HL-60/S4 treated with retinoic acid at 250 ng/mL for 4 days and 3 days (cell line): ENCODE data around the gene PKP2.
"Not testable (repeated sequence)": the region's sequence is repeated elsewhere in the genome, so short reads cannot be mapped to it uniquely, and the experiment has no call there.

ENCODE experiments used
- in situ Hi-C: fragments of 300-500 bp; cut with MboI; formaldehyde crosslinking; loops from 2 replicates; pipeline ENCODE4 v1.7.0; 2022; ENCODE audit warnings: low sequenced_read_pairs

Gene PKP2

DNA sequence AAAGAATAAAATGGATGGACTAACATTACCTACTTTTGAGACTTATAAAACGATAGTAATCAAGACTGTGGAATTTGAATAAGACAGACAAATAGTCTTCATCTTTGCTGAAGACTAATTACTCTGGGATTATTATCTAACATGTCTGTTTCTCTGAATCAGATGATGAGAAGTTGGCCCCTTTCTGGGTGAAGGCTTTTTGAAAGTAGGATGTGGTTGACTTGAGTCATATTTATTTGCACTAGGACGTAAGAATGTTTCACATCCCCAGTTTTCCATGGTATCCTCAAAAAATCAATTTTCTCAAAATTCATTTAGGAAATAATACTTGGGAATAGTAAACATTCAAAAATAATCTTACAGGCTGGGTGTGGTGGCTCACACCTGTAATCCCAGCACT lies 31.8 kb downstream of the PKP2 start:
- in situ Hi-C loops, result no loop called here

DNA sequence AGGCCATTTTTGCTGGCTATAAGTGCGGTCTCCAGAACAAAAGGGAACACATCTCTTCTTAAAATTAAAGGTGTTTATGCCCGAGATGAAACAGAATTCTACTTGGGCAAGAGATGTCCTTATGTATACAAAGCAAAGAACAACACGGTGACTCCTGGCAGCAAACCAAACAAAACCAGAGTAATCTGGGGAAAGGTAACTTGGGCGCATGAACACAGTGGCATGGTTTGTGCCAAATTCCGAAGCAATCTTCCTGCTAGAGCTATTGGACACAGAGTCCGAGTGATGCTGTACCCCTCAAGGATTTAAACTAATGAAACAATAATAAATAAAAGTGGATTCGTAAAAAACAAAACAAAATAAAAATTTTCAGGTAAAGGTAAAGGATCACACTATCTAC lies 33.4 kb downstream of the PKP2 start:
- in situ Hi-C loops, result no loop called here

DNA sequence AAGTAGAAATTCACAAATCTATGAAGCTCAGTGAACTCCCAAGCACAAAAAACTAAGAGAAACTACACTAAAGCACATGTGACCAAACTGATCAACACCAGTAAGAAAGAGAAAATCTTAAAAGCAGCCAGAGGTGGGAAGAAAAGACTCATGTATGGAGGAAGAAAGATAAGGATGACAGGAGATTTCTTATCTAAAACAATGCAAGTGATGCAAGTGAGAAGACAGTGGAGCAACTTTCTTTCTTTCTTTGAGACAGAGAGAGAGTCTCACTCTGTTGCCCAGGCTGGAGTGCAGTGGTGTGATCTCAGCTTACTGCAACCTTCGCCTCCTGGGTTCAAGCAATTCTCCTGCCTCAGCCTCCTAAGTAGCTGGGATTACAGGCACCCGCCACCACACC lies 34.9 kb downstream of the PKP2 start:
- in situ Hi-C loops, result not testable (repeated sequence)

DNA sequence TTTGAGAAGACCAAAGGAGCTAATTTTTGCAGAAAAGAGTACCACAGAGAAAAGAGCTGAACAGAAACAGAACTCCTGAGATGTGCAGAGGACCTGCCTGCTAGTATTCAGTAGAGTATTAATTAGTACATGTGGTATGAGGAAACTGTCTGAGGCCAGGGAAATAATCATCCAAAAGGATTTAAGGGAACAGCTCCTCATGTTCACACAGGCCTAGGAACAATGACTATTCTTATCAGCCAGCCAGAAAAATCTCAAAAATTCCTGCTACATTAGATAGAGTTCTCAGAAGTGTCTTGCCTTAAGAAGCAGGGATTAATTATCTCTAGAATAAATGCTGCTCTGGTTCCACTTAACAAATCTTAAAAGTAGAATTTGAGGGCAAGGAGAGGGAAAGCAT lies 36.4 kb downstream of the PKP2 start:
- in situ Hi-C loops, result no loop called here

DNA sequence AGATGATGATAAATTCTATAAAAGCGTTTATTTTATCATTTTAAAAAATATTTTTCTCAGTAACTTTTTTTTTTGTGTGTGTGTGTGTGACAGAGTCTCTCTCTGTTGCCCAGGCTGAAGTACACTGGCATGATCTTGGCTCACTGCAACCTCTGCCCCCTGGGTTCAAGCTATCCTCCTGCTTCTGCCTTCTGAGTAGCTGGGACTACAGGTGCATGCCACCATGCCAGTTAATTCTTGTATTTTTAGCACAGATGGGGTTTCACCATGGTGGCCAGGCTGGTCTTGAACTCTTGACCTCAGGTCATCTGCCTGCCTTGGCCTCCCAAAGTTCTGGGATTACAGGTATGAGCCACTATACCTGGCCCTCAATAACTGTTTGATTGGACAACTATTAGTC lies 37.2 kb downstream of the PKP2 start:
- in situ Hi-C loops, result no loop called here

DNA sequence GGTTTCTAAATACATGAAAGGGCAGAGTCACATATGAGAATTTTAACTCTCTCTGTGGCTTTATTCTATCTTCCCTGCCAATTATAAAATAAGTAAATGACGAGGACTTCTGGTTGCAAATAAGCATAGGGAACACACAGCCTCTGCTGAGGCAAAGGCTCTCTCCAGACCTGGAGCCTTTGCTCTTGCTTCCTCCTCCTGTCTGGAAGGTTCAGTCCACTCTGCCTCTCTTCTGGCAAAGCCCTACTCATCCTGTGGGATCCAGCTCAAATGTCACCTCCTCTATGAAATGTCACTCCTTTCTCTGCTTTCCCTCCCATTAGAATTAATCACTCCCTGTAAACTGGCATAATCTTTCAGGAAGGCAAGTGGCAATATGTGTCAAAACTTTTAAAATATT lies 41.9 kb downstream of the PKP2 start:
- in situ Hi-C loops, result no loop called here

DNA sequence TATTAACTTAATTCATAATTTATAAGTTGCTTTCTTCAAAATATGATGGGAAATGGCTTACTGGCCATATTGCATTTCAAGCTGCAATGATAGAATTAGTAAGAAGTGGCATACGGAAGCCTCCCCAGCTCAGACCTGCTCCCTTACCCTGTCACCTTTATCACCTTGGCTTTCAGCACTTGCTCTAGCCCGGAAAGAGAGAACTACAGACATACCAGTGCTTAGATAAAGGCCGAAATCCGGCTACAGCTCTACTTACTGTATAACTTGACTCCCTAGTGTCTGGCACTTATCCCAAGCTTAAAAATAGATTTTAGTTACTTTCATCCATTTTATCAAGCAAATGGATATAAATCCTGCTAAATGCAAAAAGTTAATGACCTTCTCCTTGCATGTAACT lies 42.5 kb downstream of the PKP2 start:
- in situ Hi-C loops, result no loop called here

DNA sequence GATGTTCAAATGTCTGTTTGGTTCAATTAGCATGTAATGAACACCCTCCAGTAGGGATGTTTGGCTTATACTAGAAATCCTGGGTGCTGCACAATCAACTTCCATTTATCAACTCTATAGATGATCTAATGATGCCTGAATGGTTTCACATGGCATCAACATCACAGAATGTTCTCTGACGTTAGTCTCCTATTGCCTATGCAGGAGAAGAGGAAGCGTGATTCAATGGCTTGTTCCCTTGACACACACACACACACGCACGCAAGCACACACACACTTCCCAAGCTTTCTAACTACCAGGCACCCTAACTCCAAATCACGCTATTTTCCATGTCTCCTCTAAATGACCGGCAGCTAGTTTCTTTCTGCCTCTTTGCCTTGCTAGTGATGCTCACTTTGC lies 49.3 kb downstream of the PKP2 start:
- in situ Hi-C loops, result no loop called here

DNA sequence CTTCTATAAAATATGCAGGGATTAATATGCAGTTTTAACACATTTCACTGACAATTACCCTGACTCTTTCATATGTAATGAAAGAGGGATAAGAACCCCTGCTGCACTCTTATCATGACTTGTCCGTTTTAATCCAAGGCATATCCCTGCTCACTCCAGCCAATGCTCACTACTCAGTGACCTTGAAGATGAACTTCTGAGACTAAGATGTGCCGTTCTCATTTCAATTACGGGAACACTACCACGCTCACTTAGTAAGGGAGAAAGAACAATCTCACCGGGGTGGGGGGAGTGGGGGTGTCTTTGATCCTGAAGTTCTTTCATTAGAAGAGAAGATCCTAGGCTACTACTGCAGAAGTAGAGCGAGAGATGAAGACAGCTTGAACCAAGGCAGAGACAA lies 50.5 kb downstream of the PKP2 start:
- in situ Hi-C loops, result no loop called here

DNA sequence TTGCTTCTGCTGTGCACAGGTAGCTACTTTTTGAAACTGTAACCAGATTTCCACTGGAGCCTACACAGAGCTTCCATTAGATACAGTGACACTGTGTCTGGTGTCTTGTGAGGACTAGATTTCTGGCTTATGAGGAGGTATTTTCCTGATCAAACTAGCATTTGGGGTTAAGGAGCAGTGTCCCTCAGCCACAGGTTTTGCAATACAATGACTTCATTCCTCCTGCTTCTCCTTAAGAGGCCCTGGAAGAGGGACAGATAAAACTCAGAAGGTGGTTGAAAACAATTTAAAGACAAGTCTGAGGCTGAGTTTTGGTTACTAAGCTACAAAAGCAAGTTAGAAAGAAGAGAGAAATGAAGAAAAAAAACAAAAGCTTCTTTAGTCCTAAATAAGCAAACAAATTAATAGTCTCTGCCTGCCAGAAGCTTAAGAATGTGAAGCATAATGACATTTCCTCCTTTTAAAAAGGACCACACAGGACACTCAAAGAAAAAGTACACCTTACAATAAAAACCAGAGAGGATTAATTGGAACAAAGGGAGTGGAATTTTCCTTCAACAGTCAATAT lies 53.0 kb downstream of the PKP2 start:
- in situ Hi-C loops, result no loop called here

DNA sequence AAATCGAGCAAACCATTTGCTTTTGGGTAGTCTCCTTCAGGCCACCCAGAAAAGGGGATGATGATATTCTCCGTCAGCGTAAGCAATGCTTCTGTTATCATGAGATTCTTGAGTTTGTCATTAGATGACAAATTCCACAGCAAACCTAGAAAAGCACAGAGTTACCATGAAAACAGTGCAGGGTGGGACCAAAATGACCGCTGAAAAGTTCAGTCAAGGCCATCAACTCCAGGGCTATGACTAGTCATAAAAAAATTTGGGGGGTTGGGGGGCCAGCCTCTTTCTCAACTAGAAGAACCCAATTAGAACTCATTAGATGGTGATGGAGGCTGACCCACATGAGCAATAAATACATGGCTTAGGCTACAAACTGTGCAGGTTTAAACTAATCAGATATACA lies 55.5 kb downstream of the PKP2 start:
- in situ Hi-C loops, result no loop called here

DNA sequence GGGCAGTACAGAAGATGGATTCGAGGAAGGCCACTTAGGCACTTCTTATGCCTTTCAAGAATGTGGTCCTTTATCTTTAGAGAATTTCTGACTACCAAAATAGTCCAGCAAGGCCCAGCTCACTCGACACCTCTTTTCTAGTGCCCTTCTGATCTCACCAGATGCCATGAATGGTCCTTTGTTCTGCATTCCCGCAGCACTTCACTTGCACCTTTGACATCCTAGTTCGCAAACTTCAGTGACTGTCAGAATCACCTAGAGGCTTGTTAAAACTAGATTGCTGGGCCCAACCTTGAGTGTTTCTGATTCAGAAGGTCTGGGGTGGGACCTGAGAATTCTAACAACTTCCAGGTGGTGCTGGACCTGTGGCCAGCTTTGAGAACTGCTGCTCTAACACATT lies 56.7 kb downstream of the PKP2 start:
- in situ Hi-C loops, result no loop called here

DNA sequence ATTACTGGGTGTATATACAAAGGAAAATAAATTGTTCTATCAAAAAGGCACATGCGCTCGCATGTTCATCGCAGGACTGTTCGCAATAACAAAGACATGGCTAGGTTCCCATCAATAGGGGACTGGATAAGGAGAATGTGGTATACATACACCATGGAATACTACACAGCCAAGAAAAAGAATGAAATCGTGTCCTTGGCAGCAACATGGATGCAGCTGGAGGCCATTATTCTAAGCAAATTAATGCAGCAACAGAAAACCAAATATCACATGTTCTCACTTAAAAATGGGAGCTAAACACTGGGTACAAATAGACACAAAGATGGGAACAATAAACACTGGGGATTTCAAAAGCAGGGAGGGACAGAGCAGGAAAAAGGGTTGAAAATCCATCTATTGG lies 58.6 kb downstream of the PKP2 start:
- in situ Hi-C loops, result no loop called here

DNA sequence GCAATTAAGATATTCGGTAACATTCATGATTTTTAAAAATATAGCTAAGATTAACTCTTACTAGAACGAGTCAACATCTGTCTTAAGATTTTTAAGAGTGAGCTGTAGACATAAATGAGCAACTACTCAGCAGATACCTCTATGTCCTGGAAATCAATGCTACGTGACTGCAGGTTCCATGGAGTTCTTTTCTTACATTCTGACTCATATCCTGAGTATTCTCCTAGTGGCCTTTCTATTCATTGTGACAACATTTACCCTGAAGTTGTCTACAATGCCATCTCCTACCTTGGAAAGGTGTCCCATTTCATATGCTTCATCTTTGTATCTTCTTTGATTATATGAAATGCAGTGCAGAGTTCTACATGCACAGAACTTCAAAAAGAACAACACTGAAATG lies 59.9 kb downstream of the PKP2 start:
- in situ Hi-C loops, result no loop called here

DNA sequence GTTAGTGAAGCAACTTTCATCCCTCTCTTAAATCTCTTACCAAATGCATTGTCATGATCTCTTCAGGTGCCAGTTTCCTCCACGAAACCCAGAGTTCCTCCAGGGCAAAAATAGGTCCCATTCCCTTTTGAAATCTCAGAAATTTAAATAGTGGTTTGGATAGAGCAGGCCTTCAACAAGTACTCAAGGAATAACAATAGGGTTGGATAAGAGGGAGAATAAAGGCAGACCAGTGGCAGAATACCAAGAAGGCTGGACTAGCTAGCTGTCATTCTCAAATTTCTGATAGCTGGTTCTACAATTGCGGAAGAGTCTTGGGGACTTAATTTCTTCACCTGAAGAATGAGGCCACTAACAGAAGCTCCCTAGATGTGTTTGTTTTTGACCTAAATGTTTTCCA lies 62.5 kb downstream of the PKP2 start:
- in situ Hi-C loops, result no loop called here

DNA sequence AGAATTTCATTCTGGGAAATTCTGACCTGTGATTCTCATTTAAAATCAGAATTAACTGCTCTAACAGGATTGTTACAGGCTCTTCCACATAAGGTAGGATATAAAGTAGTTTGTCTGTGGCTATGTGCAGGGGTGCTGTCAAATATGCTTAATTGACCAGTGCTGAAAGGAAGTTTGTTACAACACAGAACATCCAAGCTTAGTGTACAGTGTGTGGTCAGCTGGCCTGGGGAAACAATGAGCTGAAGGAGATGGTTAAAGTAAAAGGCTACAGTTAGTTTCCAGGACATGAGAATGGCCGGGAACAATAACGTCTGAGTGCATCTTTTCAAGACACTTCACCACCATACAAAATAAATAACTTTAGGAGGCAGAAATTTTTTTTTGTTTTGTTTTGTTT lies 68.0 kb downstream of the PKP2 start:
- in situ Hi-C loops, result no loop called here

DNA sequence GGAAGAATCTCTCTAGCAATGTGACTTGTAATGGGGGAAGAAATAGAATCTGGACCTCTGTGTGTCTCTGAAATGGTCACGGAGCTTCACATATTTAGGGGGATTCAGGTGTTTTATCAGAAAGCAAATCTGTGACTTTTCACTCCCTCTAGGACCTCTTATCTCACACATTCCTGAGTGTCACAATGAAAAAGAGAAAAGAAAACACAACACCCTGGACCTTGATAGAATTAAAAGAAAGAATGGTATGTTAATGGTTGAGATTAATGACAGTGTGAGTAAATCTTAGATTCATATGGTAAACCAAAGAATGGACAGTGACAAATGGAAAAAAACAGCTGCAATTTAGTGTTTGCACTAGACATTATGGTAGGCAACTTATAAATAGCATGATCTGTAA lies 68.5 kb downstream of the PKP2 start:
- in situ Hi-C loops, result no loop called here

DNA sequence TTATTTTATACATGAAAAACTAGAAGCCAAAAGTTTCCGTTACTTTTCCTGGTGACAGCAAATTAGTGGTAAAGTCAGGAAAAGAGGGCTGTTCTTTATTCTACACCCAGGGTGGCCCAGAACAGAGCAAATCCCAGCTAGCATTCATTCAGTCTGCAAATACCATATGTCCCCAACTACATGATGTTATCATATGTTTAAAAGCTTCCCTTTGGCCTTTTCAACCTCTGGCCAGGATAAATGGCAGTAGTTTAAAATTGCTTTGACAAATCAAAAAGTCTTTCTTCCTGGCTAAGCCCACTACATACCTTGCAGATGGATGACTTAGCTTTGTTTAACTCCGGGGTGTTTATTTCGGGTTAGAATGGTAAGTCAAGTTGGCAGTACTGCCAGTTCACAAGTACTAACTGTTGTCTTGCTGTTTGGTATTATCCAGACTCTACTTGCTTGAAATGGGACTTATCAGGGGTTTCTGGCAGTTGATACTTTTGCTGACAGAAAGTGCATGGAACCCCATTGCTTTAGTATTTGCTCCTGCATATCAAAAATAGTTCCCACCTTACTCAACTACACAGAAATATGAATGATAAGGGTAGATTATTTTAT lies 69.7 kb downstream of the PKP2 start:
- in situ Hi-C loops, result no loop called here

DNA sequence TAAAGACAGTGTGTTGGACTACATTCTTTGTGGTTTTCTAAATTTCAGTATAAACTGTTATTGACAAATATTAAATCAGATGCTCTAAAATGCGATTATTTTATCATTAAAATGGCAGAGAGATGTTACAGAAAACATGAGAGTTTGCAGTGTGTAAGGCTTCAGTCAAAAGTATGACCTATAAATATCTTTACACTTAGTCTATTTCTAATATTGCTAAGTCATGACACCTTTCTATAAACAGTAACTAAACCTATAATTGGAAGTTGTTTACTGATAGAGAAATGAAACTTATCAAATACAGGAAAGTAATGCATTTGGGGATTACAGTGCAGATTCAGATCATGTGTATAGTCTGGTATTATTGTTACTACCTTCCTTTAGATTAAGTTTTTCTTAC lies 72.0 kb downstream of the PKP2 start:
- in situ Hi-C loops, result no loop called here

DNA sequence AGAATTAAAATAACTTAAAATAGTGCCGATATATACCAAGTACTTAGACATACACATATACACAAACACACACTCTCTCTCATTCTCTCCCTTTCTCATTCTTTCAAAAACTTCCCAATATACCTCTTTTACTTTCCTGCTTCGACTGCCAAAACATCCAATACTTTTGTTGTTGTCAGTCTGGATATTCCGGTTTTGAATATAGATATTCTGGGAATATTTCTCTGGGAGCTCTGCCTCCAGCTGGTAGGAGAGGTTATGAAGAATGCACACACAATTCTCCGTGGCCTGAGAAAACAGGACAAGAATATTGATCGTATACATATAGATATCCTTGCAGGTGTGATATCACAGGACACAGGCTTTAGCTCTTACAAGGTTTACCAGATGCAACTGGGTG lies 74.2 kb downstream of the PKP2 start:
- in situ Hi-C loops, result no loop called here

DNA sequence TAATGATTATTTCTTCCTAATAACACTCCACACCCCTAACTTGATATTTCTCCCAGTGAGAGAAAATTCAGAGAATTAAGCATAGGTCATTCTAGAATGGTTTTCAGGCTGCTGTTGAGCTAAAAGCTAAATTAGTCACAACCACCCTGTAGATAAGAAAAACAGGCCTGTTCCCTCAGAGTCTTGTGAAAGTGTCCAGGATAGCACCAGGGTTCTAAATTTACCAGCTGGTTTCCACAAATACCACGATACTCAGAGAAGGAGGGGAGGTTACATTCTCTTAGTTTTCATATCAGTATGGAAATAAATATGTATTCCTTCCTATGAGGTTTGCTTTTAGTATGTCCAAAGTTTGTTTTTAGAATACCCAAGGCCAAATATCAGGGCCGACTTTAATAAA lies 74.9 kb downstream of the PKP2 start:
- in situ Hi-C loops, result no loop called here

DNA sequence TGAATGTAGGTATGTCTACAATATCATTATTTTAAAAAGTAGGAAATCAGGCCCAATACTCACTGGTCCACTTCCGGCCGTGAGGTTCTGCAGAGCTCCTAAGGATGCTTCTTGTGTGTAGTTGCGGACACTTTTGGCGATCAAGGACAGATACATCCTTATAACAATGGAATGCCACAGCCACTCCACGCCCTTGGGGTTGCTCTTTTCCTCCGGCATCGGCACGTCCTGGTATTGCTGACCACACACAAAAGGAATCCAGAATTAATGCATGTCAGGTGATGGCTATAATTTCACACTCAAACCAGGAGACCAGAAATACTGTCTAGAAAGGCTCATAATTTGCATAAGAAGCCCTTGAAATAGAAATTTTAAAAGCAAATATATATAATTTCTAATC lies 75.3 kb downstream of the PKP2 start:
- in situ Hi-C loops, result no loop called here

DNA sequence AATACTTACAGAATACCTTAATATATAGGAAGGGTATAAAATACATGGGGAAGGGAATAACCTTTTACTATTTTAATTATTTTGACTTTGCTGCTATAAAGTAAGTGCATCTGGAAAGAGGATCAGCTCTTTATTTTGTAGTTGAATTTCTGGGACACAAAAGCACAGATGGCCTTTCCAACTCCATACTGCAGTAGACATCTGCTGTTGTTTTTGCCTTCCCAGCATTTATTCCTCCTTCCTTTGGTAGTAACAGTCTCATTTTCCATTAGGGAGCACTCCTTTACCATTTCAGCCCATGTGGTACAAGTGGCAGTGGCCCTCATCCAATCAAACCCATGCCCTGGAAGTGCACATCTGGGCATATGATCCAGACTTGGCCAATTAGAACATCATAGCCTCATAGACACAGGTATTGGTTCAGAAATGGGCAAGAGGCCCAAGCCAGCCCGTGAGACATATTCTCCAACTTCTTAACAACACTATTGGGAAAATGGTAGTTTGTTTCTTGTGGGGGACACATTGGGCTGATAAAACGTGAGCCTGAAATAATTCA lies 76.1 kb downstream of the PKP2 start:
- in situ Hi-C loops, result no loop called here
